Measurements from ENCODE around the gene TMCC1. TPM values are rescaled to one million over a fixed set of nuclear protein-coding genes. Genes with fewer than 3 reads are reported as not detected.
"Not testable (repeated sequence)": the region's sequence is repeated elsewhere in the genome, so short reads cannot be mapped to it uniquely, and the experiment has no call there.

The TMCC1 gene
- total RNA-seq, 2 donors from 2014 or later, result 20.0 to 21.7 TPM

- Histone ChIP-seq H3K4me3 (no peak overlapping the region), H3K36me3 (peaks cover 10% of the 10 kb centered on the region), H3K27ac (no peak overlapping the region), H3K27me3 (no peaks in the 10 kb centered on the region), H3K9me3 (no peaks in the 10 kb centered on the region), H3K4me1 (peaks cover 0 to 15% of the 10 kb centered on the region in 2 donors)
- DNase-seq (ENCODE audit: low spot score), result no peak
- no peak for TF ChIP-seq CTCF (IDR thresholded peaks at IDR 0.05)
These were observed 24.6 kb downstream of the TMCC1 start for GRCh38 chr3:129868912-129869311.

DNA sequence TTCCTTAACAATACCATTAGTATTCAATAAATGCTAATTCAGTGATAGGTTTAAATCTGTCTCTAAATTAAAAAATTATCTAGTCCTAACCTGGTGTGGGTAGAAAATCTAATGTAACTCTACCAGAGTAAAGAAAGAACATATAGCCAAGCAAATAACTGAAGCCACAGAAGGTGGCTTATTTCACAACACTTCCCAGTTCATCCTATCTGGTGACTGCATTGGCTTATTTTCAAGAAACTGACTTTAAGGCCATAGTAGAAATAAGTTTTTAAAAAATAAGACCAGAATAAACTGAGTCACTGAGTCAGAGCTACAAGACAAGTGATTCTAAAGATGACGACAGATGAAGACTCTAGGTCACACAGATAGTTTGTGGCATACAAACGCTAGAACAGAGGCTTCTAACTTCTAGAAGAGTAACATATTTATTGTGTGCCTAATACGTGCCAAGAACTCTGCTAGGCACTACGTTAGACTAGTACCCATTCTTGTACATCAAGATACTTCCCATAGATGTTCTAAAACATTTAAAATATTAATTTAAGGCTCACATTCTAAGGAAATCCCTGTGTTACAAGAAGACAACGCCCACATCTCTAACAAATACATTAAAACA is 25.9 kb downstream of the TMCC1 start:
- Histone ChIP-seq H3K36me3 (no peaks in the 10 kb centered on the region), H3K9me3 (no peaks in the 10 kb centered on the region), H3K4me1 (peaks cover 0 to 15% of the 10 kb centered on the region in 2 donors), H3K27me3 (no peaks in the 10 kb centered on the region), H3K4me3 (no peak overlapping the region), H3K27ac (no peak overlapping the region)
- DNase-seq (ENCODE audit: low spot score), result no peak
- no peak for TF ChIP-seq CTCF (IDR thresholded peaks at IDR 0.05)

GRCh38 chr3:129865806-129866205 is 27.7 kb downstream of the TMCC1 start:
- TF ChIP-seq CTCF (IDR thresholded peaks at IDR 0.05), result no peak
- H3K4me3 ChIP-seq, result no peak overlapping the region
- no peak for DNase-seq (ENCODE audit: low spot score)
- peaks cover 0 to 15% of the 10 kb centered on the region in 2 donors for H3K4me1 ChIP-seq
- no peaks in the 10 kb centered on the region for H3K27me3 ChIP-seq
- H3K27ac ChIP-seq, result no peak overlapping the region
- H3K9me3 ChIP-seq, result no peaks in the 10 kb centered on the region
- no peaks in the 10 kb centered on the region for H3K36me3 ChIP-seq

GRCh38 chr3:129864519-129864918 is 29.0 kb downstream of the TMCC1 start:
- no peak for DNase-seq (ENCODE audit: low spot score)
- Histone ChIP-seq H3K36me3 (no peaks in the 10 kb centered on the region), H3K4me3 (no peak overlapping the region), H3K9me3 (no peaks in the 10 kb centered on the region), H3K27me3 (no peaks in the 10 kb centered on the region), H3K4me1 (peaks cover 0 to 15% of the 10 kb centered on the region in 2 donors), H3K27ac (no peak overlapping the region)
- no peak for TF ChIP-seq CTCF (IDR thresholded peaks at IDR 0.05)

DNA sequence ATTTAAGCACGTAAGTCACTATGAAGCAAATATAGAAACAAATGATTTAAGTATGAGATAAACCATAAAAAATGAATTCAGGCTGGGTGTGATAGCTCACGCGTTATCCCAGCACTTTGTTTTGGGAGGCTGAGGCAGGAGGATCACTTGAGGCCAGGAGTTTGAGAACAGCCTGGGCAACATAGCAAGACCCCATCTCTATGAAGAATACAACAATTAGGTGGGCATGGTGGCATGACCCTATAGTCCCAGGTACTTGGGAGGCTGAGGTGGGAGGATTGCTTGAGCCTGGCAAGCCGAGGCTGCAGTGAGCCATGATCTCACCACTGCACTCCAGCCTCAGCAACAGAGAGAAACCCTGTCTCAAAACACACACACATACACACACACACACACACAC is 34.2 kb downstream of the TMCC1 start:
- peaks cover 0 to 23% of the 10 kb centered on the region in 2 donors for H3K4me1 ChIP-seq
- no peak overlapping the region for H3K27ac ChIP-seq
- no peaks in the 10 kb centered on the region for H3K27me3 ChIP-seq
- no peak for TF ChIP-seq CTCF (IDR thresholded peaks at IDR 0.05)
- no peaks in the 10 kb centered on the region for H3K9me3 ChIP-seq
- no peak for DNase-seq (ENCODE audit: low spot score)
- H3K36me3 ChIP-seq, result no peaks in the 10 kb centered on the region
- no peak overlapping the region for H3K4me3 ChIP-seq

DNA sequence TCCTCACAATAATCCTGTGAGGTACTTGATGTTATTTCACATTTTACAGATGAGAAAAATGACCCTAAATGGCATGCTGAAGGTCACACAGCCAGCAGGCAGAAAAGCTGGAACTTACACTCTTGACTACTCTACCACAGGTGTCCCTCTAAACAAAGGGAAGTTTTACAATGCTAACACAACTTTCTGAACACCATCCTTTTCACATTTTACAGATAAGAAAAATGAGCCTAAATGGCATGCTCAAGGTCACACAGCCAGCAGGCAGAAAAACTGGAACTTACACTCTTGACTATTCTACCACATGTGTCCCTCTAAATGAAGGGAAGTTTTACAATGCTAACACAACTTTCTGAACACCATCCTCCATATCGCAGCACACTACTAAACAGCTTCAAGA is 35.6 kb downstream of the TMCC1 start:
- no peak for TF ChIP-seq CTCF (IDR thresholded peaks at IDR 0.05)
- Histone ChIP-seq H3K27ac (no peak overlapping the region), H3K9me3 (no peaks in the 10 kb centered on the region), H3K36me3 (no peaks in the 10 kb centered on the region), H3K27me3 (no peaks in the 10 kb centered on the region), H3K4me3 (no peak overlapping the region), H3K4me1 (peaks cover 0 to 23% of the 10 kb centered on the region in 2 donors)
- no peak for DNase-seq (ENCODE audit: low spot score)

GRCh38 chr3:129856790-129857189 is 36.7 kb downstream of the TMCC1 start:
- not testable (repeated sequence) for H3K9me3 ChIP-seq; H3K36me3 ChIP-seq; H3K27me3 ChIP-seq; H3K4me3 ChIP-seq; DNase-seq (ENCODE audit: low spot score)
- Histone ChIP-seq H3K27ac (peak overlapping the region in 1 of 2 donors; percentile 70), H3K4me1 (peaks cover 0 to 23% of the 10 kb centered on the region in 2 donors)
